Sigmoid colon (tissue), 4 donors: ENCODE measurements around the gene TRIM75.
"Not testable (repeated sequence)": the region's sequence is repeated elsewhere in the genome, so short reads cannot be mapped to it uniquely, and the experiment has no call there.

Experiments
- POLR2AphosphoS5 ChIP-seq, 4 donors: sonication (generic); formaldehyde crosslinking; IDR thresholded peaks; one replicate each; pipeline ENCODE4 v1.6.1; 2017; ENCODE audit warnings: antibody characterized with exemption in 4 of 4
- TF ChIP-seq, protein P1 (sequence below), 4 experiments: fragments of 450-650 bp in 3 of 4; fragments of 200-600 bp in 1 of 4; IDR thresholded peaks; one replicate each; pipeline ENCODE4 v1.5.1; 2016 to 2019; ENCODE audit warnings: antibody characterized with exemption in 4 of 4, mild to moderate bottlenecking in 3 of 4, moderate library complexity in 2 of 4

GRCh38 chr4:165092187-165092586 is 38.5 kb downstream of the TRIM75 start:
- TF ChIP-seq, protein P1, sequence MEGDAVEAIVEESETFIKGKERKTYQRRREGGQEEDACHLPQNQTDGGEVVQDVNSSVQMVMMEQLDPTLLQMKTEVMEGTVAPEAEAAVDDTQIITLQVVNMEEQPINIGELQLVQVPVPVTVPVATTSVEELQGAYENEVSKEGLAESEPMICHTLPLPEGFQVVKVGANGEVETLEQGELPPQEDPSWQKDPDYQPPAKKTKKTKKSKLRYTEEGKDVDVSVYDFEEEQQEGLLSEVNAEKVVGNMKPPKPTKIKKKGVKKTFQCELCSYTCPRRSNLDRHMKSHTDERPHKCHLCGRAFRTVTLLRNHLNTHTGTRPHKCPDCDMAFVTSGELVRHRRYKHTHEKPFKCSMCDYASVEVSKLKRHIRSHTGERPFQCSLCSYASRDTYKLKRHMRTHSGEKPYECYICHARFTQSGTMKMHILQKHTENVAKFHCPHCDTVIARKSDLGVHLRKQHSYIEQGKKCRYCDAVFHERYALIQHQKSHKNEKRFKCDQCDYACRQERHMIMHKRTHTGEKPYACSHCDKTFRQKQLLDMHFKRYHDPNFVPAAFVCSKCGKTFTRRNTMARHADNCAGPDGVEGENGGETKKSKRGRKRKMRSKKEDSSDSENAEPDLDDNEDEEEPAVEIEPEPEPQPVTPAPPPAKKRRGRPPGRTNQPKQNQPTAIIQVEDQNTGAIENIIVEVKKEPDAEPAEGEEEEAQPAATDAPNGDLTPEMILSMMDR (IDR thresholded peaks at IDR 0.05) = not testable (repeated sequence)
- not testable (repeated sequence) for TF ChIP-seq POLR2AphosphoS5 (IDR thresholded peaks at IDR 0.05)
